ENCODE data around the gene CCDC9B. TPM values are rescaled to one million over a fixed set of nuclear protein-coding genes. Genes with fewer than 3 reads are reported as not detected.

The CCDC9B gene
- total and polyA plus RNA-seq, 11 donors, result 38.0 to 165 (median 119) TPM

- intact Hi-C loops (cut with DNase I), result loop anchor here in 1 of 10 donors (5.0 kb wide), 1 partner anchor 40 kb away; no protein-coding TSS in a partner anchor
- H3K4me1 ChIP-seq, result peaks cover 4 to 88% (median 72%) of the 10 kb centered on the region in 12 donors
- H3K4me3 ChIP-seq, result peak overlapping the region in 1 of 12 donors; percentile 4
- TF ChIP-seq POLR2A (IDR thresholded peaks at IDR 0.05) (no peak), CTCF (IDR thresholded peaks at IDR 0.05) (no peak)
- H3K36me3 ChIP-seq, result peaks cover 0 to 13% (median 0%) of the 10 kb centered on the region in 9 donors
- DNase-seq (peak in 1 of 5 donors; percentile 44), ATAC-seq (no peak)
- H3K27me3 ChIP-seq, result no peaks in the 10 kb centered on the region
- WGBS, 4 donors, result 38 to 57% (median 46%) methylated on average over 6 of the region's 6 CpGs
- H3K27ac ChIP-seq, result peak overlapping the region in 5 of 12 donors; percentile 18 to 99 (median 29)
- H3K9me3 ChIP-seq, result no peaks in the 10 kb centered on the region
Measured at GRCh38 chr15:40327457-40327856, 13.3 kb downstream of the CCDC9B start.

GRCh38 chr15:40325700-40326099 is 15.0 kb downstream of the CCDC9B start:
- no peak for ATAC-seq

GRCh38 chr15:40325188-40325587 is 15.6 kb downstream of the CCDC9B start:
- Histone ChIP-seq H3K4me1 (peaks cover 4 to 77% (median 57%) of the 10 kb centered on the region in 12 donors), H3K4me3 (peak overlapping the region; percentile 72 to 94 (median 82)), H3K9me3 (no peaks in the 10 kb centered on the region), H3K36me3 (peaks cover 0 to 13% (median 0%) of the 10 kb centered on the region in 9 donors), H3K27me3 (no peaks in the 10 kb centered on the region), H3K27ac (peak overlapping the region in 11 of 12 donors; percentile 19 to 99 (median 90))
- DNase-seq, result no peak
- intact Hi-C loops (cut with DNase I), result loop anchor here in 4 of 10 donors (2.0 to 5.0 kb wide), 3 partner anchors 14 to 42 kb away; partner anchors contain the start of gene CCDC9B (in 1 of the 4)
- no peak for TF ChIP-seq POLR2A (IDR thresholded peaks at IDR 0.05)
- no peak for TF ChIP-seq CTCF (IDR thresholded peaks at IDR 0.05)
- no peak for ATAC-seq
- whole genome bisulfite sequencing, 4 donors, result 27 to 52% (median 42%) methylated on average over 2 of the region's 2 CpGs

More at GRCh38 chr15:40325700-40326099, 15.0 kb downstream of the CCDC9B start:
- intact Hi-C loops (cut with DNase I), result loop anchor here in 4 of 10 donors (2.0 to 5.0 kb wide), 3 partner anchors 13 to 42 kb away; partner anchors contain the start of gene CCDC9B (in 1 of the 4)
- Histone ChIP-seq H3K4me3 (peak overlapping the region in 9 of 12 donors; percentile 72 to 94 (median 81)), H3K36me3 (peaks cover 0 to 13% (median 0%) of the 10 kb centered on the region in 9 donors), H3K4me1 (peaks cover 4 to 78% (median 60%) of the 10 kb centered on the region in 12 donors), H3K27ac (peak overlapping the region in 11 of 12 donors; percentile 11 to 99 (median 84)), H3K9me3 (no peaks in the 10 kb centered on the region), H3K27me3 (no peaks in the 10 kb centered on the region)
- WGBS, 4 donors, result 72 to 83% (median 77%) methylated on average over 2 of the region's 2 CpGs
- TF ChIP-seq CTCF (IDR thresholded peaks at IDR 0.05), result no peak
- TF ChIP-seq POLR2A (IDR thresholded peaks at IDR 0.05), result no peak
- no peak for DNase-seq
